IPS-NIHi11 (cell line): ENCODE data around the gene TMEM129.

Experiments
- DNase-seq: peaks from one replicate; pipeline ENCODE4 v3.0.0; 2012; ENCODE audit warnings: mixed read lengths, low spot score

The TMEM129 gene

DNA sequence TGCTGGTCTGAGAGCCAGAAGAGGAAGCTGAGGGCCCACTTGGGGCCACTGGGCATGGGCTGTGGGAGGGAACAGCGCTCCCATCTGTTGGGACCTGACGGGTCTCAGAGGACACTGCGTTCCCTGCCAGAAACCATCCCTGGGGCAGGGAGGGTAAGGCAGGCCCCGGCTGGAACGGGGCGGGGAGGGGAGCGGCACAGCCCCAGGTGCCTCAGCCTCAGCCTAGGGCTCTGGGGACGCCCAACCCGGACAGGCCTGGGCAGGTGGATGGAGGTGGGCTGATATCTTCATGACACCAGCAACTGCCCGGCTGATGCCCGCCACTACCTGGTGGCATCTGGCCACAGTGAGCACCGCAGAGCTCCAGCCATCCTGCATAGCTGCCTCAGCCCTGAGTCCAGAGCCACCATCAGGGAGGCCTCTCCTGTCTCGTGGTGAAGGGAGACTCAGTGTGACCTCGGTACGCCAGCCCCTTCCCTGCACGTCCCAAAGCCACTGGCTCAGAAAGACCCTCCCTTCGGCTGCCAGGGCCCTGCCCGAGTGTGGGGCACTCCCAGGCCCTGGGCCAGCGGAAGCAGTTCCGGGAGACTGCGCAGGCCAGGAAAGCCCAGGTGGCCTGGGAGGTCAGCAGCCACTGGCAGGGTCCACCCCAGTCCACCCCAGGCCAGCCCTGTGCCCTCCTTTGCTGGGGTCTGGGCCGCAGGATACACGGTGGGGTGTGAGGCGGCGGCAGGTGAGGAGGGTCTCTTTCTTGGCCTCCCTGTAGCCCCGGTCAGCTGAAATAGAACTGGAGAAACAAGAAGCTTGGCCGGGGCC, 37.4 kb upstream of the TMEM129 start:
- no peak for DNase-seq

DNA sequence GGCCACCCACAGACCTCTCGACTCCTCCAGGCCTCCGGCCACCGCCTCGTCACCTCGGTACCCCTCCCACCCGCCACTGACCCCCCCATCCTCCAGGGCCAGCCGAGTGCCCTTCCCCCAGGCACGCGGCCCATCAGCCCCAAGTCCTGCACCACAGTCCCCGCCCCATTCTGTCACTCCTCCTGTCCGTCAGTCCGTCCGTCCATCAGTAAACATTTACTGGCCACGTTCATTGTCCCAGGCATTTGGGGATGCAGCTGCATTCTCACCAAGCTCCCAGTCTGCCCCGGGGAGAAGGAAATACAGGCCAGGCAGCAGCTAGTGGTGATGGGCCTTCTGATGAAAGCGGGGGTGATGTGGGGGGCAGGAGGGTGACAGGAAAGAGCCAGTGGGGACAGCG, 36.7 kb upstream of the TMEM129 start:
- no peak for DNase-seq

DNA sequence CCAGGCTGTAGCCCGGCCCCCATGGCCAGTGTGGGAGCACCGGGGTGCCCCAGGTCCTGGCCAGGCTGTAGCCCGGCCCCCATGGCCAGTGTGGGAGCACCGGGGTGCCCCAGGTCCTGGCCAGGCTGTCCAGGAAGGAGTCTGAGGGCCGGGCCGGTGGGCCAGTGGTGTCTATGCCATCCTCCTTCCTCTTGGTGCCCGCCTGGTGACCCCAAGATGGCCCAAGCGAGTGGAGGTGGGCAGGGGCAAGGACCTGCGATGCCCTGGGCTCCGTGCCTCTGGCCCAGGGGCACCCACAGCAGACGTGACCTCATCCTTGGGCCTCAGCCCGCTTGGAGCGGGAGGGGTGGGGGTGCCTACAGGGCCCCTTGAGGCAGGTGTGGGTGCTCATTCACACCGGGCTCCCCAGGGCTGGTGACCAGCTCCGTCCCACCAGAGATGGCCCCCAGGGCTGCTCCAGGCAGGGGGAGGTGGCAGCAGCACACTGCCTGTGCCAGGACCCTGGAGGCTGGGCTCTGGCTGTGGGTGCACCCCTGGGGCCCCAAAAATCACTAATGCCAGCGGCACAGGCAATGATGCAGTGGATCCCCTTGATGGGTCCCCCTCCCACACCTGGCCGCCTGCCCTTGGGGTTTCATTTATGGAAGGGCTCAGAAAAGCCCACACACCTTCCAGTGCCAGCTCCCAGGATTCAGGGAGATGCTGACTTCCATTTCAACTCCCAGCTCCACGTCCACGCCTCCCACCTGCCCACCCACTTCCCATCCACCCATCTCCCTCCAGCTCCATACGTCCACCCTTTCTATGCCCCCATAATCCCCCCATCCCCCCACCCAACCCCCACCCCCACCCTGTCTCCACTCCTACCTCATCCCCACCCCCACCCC, 36.0 kb upstream of the TMEM129 start:
- DNase-seq, result no peak

DNA sequence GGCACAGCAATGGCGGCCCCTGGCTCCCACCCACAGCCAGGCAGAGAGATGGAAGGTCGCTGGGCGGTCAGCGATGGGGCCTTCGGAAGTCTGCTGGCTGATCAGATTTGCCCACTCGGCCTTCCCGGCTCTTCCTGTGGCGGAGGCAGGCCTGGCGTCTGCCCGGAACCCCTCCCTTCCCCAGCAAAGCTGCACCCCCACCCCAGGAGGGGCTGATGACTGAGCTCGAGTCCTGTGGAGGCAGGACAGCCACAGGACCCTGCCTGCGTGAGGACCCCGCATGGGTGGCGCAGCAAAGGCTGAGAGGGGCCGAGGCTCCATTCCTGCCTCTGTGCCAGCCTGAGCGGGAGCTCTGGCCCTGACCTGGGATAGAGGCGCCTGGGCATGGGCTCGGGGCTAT, 35.0 kb upstream of the TMEM129 start:
- no peak for DNase-seq

DNA sequence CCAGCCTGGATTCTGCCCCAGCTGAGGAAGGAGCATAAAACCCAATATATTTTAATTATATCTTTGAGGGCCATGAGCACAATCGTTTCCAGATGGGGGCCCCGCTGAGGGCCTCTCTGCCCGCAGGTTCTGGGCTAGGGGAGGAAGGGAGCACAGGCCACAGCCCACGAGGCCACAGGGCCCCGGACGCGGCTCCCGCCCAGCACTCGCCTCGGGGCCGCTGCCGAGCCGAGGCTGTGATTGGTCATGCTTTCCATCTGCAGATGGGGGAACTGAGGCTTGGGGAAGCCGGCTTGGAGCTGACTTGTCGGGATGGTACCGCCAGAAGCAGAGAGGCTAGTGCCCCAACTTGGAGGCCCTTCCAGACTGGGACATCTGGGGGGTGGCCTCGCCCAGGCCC, 34.2 kb upstream of the TMEM129 start:
- DNase-seq, result no peak

DNA sequence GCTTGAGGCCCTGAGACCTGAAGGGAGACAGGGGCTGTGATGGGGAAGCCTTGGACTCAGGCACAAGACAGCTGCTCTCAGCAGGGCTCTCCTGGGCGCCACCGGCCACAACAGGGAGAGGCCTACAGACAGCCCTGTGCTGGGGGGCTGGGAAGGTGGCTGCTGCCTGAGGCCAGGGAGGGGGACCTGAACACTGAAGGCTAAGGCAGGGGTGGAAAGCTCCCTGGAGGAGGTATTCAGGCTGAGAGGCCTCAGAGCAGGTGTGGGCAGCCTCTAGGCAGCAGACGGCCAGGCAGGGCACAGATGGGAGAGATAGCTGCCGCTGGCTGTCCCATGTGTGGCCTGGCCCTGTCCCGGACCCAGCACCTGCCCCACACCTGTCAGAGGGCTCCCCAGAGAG, 33.2 kb upstream of the TMEM129 start:
- DNase-seq, result no peak

DNA sequence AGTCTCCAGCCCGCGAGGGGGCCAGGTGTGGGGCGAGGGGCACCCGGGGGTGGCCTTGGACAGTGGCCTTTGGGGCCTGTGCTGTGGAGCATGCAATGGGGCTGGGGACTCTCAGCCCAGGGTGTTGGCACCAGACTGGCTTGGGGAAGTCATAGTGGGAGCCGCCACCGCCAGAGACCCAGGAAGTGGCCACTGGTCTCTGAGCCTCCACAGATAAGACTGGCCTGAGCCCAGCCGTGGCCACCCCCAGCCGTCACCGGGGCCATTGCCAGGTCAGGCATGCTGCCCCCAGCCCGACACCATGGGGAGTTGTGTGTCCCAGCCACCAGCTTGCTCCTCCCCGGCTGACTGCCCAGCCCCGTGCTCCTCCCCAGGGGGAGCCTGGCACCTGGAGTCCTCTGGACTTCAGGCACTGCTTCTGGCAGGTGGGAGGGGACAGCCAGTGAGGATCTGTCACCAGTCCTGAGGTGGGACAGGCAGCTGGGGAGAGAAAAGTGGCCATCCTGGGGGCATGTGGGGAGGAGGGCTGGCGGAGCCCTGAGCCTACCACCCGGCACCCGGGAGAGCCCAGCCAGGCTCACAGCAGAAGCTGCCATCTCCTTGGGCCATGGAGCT, 32.7 kb upstream of the TMEM129 start:
- DNase-seq, result no peak

DNA sequence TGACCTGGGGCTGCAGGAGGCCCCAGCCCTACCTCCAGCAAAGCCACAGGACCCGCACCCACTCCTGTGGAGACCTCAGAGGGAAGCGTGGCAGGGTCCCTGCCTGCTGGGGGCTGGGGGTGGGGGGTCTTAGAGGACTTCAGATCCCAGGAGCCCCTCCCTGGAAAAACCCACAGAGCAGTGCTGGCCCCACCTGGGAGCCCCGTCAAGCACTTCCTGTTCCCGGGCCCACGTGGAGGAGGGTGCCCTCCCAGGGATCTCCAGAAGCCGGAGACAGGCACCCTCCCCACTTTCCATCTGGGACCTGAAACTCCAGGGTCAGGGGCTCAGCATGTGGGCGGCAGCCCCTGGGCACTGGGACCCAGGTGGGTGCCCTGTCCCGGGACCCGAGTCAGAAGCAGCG, 32.2 kb upstream of the TMEM129 start:
- DNase-seq, result no peak

DNA sequence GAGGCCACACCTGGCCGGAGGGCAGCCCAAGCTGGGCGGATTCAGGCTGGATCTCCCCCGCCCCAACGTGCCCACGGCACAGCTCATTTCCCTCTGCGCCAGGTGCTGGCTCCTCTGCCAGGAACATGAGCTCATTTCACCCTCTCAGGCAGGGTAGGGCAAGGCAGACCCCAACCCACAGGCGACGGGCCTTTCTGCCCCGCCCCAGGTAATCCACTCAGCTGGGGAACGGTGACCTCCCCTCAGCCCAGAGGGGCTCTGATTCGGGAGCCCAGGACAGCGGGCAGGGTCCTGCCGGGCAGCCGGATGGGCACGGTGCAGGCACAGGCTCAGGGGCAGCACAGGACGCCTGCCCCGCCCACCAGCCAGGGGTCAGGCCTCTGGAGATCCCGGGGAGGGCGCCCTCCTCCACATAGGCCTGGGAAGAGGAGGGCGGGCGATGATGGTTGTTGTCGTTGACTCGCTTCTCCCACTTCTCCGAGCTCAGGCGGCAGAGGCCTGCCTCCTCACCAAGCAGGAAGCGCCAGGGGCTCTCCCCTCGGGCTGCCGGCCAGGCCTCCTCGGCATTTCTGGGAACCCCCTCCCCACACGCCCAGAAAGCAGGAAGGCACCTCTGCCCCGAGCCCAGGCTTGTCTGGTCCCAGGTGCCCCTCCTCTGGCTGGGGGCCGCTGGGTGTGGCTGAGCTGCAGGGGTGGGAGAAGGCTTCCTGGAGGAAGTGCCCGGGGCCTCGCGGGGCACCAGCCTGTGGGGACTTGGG, 31.3 kb upstream of the TMEM129 start:
- DNase-seq, result no peak

DNA sequence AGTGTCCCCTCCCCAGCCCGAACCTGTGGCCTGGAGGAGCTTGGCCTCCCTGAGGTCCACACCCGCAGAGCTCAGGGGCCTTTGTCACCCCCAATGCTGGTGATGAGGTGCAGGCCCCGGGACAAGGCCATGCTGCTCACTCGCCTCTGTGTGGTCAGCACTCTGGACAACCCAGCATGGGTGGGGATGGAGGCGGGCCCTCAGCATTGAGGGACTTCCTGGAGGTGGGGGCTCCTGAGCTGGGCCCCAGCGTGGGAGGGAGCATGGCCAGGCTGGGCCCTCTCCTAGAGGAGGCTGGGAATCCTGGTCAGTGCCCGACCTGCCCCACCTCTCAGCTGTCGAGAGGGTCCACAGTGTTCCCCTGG, 30.8 kb upstream of the TMEM129 start:
- no peak for DNase-seq

DNA sequence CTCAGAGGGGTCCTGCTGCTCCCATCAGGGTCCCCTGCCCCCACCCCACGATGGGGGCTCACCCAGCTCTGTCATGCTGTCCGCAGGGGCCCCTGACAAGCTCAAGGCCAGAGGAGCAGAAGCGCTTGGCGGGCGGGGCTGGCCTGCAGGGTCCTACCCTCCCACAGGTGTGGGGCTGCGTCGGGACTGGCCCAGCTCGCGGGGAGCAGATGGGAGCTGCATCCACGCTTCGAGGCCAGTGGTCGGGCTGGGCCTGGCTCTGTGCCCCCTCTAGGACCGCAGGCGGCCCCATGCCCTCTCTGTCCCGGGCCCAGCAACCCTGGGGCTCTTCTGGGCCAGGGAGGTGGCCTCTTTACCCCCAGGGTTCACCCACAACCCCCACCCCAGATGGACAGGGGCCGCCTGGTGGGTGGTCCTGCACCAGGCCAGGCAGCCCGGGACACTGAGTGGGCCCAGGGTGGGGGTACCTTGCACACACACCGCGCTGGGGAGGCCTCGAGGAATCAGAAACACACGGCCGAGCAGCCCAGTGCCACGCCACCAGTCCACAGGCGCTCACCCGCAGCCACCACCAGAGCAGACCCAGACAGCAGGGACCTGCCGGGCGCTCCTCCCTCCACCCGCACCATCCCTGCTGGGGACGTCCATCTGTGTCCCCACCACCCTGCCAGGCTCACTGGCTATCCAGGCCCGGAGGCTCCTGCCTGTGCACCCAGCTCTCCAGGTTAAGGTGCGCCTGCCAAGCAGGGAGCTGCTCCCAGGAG, 30.2 kb upstream of the TMEM129 start:
- no peak for DNase-seq

DNA sequence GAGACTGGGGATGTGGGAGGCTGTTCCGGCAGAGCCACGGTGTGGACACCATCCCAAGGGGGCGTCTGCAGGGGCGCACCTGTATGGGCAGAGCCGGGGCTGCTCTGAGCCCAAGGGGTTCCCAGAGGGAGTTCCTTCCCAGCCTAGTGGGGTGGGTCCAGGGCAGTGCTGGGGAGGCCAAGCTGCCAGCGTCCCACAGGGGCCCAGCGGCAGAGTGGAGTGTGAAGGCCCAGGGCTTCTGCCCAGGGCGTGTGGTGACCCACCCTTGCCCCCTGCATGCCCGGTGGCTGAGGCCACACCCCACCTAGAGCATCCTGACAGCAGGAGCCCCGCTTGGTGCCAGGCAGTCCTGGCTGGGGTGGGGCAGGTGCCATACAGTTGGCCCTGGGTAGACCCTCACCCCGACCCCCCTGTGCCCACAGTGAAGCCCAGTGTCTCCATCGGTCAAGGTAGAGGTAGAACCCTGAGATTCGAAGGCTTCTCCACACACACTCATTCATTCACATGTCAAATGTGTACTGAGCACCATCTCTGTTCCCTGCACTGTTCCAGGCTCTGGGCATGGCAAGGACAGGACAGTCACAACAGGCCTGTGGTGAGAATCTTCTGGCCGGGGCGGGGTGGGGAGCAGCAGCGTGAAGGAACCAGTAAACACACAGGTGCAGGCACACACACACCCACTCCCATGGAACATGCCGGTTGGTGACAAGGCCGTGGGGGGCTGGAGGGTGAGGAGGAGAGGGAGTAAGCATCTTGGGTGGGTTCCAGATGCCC, 29.4 kb upstream of the TMEM129 start:
- DNase-seq, result no peak

DNA sequence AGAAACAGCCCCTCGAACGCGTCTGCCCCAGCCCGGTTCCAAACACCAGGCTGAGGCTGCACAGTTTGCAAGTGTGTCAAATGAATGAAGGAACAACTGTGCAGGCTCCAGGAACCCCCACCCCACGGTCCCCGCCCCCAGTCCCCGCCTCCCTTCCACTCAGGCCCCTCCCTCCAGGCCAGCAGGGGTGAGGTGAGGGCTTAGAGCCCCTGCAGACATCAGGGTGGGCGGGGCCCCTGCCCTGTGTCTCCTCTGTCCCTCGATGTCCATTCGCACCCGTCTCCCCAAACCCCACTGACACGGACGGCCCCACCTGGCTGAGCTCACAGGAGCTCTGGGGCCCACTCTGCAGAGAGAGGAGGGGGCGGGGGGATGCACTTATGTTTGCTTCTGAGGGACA, 28.7 kb upstream of the TMEM129 start:
- no peak for DNase-seq

DNA sequence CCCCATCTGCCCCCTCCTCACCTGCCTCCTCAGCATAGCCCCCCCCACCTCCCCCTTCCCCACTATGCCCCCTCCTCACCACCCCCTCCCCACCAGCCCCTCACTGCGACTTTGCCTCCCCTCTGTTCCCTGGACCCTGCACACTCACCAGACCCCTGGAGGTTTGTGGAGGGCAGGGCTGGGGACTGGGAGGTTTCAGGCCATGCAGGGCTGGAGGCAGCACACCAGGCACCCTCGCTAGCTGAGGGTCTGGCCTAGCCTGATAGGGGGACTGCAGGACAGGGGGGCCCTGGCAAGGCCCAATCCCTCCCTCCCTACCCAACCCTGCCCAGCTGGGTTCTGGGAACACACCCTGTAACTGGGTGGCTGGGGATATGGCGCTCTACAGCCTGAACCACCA, 28.2 kb upstream of the TMEM129 start:
- DNase-seq, result no peak

DNA sequence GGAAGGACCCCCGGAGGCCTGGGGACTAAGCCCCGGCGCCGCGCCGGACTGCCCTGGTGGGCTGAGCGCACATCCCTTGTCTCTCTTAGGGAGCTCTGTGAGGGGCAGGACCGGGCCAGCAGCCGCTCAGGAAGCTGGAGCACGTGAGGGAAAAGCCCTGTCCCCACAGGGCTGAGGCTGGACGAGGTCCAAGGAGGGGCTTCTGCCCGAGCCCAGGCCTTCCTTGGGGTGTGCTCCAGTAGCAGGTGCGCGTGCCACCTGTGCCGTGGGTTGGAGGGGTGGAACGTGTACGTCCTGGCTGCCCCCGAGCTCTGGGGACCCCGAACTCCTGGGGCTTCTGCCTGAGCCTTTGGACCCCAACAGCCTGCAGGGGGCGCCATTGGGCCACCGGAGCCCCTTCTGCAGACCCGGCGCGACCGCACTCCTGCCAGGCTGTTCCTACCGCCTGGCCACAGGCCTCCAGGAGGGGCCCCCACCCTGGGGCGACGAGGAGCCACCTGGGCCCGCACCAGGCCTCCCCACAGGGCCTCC, 27.4 kb upstream of the TMEM129 start:
- peak; percentile 95 for DNase-seq

DNA sequence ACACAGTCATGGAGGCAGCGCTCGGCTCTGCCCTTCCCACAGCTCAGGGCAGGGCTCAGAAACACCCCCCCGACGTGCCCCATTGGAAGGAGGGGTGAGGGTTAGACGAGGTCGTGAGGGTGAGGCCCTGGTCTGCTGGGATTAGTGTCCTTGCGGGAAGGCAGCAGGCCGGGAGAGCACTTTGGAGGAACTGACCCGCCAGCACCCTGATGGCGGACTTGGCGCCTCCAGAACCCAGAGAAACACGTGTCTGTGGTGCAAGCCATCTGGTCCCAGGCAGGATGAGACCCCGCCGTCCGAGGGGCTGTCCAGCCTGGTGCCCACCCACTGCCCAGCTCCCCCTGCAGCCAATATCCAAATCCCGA, 26.5 kb upstream of the TMEM129 start:
- no peak for DNase-seq

DNA sequence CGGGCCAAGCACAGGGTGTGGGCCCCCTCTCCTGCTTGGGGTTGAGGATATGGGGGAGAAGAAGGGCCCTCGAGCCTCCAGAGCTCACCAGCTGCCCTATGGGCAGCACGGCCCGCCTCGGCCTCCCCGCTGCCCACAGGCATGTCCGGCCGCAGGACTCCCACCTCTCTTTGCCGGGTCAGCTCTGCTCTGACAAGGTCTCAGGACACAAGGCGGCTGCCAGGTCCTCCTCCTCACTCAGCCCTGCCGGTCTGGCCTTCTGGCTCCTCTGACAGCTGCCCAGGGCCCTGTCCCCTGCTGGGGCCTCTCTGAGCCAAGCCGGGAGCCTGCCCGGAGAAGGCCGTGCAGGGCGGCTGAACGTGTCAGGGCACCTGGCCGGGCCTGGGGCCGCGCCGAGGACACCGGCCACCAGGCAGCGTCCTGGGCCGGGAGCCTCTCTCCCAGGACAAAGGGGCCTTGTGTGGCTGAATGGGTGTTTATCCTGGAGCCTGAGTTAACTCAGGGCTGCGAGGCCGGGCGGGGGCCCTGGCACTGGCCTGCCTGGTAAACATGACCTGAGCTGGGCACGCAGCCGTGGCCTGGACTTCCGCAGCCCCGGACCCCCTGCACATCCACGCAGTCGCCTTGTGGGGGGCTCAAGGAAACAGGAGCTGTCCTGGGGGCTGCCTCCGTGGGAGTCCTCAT, 25.9 kb upstream of the TMEM129 start:
- no peak for DNase-seq

DNA sequence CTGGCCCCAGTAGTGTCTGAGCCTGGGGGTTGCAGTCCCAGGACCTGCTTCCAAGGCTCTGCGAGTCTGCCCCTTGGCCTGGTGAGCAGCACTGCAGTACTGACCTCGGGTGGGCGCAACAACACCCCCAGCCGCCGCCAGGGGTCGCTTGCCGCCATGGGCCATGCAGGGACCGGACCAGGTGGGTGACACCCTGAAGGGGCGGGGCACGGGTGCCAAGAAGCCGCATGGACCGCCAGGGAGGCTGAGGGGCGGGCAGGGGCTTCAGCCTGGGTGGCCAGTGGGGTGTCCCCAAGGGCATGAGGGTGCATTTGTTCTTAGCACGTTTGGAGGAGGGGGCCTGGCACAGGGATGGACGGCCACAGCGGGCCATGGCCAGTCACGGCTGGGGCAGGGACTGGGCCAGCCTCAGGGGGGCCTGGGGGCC, 25.2 kb upstream of the TMEM129 start:
- peak; percentile 92 for DNase-seq

DNA sequence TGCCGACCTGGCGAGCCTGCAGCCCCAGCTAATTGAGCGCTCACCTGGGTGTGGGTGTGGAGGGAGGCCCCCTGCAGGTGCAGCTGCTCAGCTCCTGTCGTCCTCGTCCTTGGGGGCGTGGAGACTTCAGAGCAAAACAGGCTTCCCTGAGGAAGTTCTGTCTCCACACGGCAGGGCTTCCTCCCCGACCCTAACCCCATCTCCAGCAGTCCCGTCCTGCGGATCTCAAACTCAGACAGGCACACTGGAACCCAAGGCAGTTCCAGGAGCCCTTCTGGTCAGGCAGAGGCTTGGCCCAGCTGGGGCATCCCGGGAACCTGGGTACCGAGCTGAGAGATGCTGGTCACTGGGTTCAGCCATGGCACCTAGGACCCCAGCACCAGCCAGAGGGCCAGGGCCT, 24.6 kb upstream of the TMEM129 start:
- no peak for DNase-seq

DNA sequence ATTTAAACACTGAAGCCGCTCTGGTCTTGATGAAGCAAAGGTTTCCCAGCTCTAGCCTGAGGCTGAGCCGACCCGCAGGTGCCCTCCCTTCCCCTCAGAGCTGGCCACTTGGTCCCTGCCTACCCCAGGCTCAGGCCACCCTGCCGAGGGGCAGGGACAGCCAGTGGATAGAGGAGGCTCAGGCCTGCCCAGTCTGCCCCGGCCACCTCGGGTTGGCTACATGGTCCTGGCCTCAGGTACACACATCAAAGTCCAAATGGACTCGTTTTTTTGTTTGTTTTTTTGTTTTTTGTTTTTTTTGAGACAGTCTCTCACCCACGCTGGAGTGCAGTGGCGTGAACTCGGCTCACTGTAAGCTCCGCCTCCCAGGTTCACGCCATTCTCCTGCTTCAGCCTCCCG, 24.0 kb upstream of the TMEM129 start:
- DNase-seq, result no peak
